GM19043 (cell line): ENCODE data around the gene TP53I3.
A peak's percentile ranks its signal among the peaks of the same experiment; 100 is the strongest.
"Not testable (repeated sequence)": the region's sequence is repeated elsewhere in the genome, so short reads cannot be mapped to it uniquely, and the experiment has no call there.

Experiments used
- ATAC-seq: cut with Tn5 transposase; IDR thresholded peaks from one replicate; pipeline ENCODE4 v1.9.1; 2021; ENCODE audit warnings: low read depth; ENCODE audit not compliant: unreplicated experiment

Gene TP53I3

DNA sequence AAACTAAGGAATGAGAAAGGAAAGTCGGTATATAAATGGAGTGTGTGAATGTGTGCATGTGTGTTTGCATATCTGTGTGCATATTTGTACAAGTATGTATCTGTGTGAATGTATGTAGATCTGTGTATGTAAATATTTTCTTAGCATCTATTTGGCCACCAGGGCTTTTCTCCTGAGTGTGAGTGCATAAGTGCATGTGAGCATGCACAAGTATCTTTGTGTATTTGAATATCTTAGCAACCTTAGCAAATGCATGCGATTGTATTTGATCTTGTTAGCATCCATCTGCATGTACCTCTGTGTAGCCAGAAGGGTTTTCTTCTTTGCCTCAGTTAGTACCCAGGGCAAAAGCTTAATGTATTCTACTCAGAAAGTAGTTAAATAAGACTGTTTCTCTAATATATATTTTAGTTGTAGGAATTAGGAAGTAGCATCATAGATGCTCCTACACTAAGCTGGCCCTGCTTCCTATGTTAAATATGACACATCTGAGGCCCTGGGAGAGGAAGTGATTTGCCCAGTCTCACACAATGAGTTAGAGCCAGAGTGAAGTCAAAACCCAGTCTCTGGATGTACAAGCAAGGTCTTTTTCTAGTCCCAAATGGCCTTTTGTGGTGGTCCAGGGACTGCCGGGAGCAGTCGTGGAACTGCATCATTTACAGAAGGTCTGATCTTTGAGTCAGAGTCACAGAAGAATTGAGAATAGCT is 25.9 kb downstream of the TP53I3 start:
- ATAC-seq, result no peak

DNA sequence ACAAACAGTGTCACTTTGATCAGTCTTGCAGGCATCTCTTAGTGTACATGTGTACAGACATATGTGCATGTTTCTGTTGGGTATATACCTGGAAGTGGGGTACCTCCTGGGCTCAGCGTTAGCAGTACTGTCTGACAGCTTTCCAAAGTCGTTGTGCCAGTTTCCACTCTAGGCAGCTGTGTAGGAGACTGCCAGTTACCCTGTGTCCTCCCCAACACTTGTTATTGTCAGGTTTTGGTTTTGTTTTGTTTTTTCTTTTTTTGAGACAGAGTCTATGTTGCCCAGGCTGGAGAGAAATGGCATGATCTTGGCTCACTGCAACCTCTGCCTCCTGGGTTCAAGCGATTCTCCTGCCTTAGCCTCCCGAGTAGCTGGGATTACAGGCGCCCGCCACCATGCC is 28.9 kb downstream of the TP53I3 start:
- no peak for ATAC-seq

DNA sequence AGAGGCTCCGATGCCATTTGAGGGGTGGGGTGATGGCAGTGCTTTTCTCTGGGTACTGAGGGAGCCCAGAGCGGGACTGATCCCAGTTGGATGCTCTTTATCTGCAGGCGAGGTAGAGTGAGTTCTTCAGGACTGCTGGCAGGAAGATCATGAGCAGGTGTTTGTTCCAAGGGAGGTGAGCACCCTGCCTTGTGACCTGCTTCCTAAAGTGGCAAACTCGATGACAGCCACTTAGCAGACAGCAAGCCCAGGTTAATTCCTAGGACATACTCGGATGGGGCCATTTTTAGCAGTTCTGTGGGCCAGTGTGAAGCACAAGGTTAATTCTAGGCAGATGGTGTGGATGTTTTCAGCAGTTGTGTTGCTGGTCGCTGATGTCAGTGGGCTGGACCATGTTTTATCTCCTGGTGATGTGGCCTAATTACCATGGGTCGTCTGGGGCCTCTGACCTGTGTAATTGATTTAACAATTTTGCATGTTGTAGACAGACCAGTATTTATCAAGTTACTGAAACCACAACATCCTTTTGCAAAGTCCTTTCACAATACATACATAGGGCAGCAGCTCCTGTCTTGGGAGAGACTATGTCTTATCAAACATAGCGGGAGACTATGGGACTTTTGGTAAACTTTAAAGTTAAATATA is 30.1 kb downstream of the TP53I3 start:
- no peak for ATAC-seq

DNA sequence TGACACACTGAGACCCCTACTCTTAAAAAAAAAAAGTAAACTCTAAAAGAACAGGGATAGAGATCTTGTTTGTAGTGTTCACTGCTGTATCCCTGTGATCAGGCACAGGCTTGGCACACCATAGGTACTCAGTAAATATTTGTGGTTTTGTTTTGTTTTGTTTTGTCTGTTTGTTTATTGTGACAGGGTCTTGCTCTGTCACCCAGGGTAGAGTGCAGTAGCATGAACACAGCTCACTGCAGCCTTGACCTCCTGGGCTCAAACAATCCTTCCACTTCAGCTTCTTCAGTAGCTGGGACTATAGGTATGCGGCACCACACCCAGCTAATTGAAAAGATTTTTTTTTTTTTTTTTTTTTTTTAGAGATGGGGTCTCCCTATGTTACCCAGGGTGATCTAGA is 31.7 kb downstream of the TP53I3 start:
- no peak for ATAC-seq

DNA sequence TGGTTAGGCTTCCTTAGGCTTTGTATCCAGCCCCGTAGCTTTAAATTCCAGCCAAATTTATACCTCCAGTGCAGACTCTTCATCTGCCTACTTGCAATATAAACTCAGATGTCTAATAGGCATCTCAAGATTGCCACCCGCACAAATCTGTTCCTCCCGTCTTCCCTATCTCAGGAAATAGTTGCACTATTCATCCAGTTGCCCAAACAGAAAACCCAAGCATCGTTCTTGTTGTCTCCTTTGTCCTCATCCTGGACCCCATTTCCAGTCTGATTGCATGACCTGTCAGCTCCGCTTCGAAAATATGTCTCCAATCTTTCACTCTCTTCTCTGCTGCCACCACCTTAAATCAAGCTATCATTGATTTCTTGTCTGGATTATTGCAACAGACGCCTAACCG is 32.8 kb downstream of the TP53I3 start:
- no peak for ATAC-seq

DNA sequence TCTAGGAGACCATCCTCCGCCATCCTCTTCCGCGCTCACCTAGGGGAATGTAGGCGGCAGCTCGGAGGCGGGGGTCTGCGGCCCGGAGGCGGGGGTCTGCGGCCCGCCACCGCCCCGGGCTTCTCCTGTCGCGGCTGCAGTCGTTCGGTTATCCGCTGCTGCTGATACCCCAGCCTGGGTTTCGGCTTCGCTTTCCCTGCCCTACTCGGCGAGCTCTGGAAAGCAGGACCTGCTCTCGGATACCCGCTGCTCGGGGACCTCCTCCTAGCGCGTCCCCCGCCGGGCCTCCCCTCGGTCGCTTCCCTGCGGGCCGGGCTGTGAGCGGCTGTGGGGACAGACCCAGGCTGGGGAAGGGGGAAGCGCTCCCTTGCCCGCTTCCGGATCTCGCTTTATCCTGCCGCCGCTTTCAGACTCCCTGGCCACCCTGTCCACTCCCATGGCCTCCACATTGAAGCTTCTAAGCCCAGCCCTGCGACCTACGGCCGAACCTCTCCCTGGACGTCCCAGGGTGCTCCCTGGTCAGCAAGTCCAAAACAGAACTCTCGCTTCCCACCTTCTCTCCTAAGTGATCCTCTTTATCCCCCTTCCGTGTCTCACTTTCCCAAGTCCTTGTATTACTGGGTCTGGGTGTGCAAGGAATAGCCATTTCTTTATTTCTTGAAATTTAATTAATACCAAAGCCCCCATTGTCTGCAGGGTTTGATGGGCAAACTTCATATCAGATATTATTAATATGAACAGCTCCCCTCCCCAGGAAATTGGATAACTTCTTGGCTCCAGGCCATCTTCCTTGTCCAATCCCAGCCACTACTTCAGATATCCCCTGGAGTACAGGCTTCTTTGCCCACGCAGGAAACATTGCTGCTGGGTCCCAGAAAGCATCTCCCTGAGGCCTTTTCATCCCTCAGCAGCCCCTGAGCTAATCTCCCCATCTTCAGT is 34.3 kb downstream of the TP53I3 start:
- ATAC-seq, result no peak

DNA sequence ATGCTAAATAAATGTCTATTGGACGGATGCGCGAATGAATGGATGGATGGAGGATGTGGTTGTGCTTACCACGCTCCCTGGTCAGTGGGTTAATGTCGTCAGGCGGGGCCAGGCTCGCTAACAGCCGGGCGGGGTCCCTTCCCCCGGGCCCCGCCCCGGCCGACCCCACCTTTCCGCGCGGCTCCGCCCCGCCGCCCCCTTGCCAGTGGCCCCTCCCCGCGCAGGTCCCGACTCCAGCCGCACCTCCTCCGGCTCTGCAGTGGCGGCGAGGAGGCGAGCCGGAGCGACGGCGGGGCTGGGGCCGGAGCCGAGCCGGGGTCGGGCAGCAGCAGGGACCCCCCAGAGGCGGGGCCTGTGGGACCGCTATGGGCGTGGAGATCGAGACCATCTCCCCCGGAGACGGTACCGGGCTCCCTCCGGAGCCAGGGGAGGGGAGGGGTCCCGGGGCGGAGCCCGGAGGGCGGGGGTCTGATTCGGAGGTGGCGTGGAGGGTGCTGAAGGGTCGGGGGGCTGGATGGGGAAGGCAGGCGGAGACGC is 35.1 kb downstream of the TP53I3 start, which contains the start of gene FKBP1B:
Gene FKBP1B, plus strand, starts transcription at position 257 of the 537 bp plus-strand sequence. Its CDS starts 109 bp downstream, at position 366.
- ATAC-seq, result no peak

DNA sequence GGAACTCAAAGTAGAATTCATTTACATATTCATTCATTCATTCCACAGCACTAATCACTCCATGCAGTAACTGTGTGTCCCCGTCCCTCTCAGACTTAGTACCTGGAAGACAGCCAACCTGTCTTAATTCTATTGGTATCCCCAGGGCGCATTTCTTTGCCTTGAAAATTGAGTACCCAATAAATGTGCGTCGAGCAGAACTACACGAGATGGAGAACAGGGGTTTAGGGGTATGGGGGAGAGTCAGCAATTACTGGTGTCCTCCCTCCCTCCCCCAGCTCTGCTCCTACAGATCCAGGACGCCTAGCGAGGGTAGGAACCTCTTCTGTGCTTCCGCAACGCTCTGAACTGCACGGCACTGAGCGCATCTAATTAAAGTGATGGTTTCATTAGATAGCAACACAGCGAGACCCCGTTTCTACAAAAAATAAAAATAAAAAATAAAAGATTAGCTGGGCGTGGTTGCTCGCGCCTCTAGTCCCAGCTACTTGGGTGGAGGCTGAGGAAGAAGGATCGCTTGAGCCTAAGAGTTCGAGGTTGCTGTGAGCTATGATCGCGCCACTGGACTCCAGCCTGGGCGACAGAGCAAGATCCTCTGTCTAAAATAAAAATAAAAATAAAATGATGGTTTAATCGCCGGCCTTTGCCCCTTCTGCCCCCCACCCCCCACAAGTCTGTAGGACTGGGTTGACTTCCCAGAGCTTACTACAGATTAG is 35.7 kb downstream of the TP53I3 start:
- no peak for ATAC-seq

DNA sequence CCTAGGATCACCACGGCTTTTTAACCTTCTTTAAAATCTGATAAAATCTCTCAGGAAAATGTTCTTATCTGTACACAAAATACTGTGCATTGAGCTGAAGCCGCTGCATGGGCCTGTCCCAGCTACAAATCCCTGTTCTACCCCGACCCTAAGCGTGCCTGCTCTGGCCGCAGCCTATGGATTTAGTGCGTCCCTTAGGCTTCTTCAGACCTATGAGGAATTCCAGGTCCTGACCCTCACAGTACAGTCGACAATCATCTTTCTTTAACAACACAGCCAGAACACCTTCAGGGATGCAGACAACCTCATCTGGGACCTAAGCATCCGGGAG is 37.0 kb downstream of the TP53I3 start:
- ATAC-seq, result peak; percentile 2

DNA sequence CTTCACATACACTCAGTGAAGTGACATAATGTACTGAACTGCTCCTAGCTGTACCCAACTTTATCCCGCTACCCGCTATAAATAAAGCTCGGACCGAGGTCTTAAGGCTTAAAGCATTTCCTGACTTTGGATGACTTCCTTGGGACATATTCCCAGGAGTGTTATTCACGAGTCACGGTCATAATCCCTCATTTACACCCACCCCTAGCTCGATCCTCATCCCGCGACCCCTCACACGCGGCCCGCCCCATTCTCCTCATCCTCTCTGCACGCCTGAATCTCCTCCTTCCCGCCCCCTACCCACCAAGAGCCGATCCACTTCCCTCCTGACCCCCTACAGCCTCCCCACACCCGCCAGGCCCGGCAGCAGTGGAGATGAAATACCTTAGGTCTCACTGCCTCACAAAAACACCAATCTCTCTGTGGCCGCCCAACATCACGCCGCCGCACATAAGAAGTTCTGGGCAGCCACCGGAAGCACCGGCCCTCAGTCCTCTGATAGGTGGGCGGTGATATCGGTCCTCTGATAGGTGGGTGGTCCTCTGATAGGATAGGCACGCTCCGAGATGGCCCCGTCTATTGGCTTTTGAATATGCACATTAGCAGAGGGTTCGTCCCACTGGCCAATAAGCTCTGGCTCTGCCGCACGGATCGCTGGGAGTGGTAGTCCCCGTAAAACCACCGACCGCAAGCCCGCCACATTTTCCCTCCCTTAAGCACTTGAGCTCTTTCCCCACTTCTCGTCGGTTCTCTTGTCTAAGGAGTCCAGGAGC is 37.5 kb downstream of the TP53I3 start, which contains the start of gene WDCP:
Gene WDCP, minus strand, starts transcription at position 462 of the 773 bp plus-strand sequence. CDS start 7,897 bp downstream, outside the sequence.
- ATAC-seq, result peak; percentile 99

DNA sequence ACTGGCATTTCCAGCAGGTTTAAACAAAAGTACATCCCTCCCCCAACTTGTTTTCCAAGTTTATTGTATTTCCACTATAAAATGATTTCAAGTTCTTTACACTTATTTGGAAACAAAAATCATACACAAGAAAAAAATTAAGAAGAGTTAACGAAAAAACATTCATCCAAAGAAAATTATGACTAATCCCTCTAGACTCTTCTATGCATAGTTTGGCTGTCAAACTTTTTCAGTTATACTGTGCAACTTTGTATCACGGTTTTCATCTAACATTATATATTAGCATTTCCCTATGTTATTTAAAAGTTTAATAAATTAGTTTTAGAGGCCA is 38.1 kb downstream of the TP53I3 start:
- ATAC-seq, result no peak

DNA sequence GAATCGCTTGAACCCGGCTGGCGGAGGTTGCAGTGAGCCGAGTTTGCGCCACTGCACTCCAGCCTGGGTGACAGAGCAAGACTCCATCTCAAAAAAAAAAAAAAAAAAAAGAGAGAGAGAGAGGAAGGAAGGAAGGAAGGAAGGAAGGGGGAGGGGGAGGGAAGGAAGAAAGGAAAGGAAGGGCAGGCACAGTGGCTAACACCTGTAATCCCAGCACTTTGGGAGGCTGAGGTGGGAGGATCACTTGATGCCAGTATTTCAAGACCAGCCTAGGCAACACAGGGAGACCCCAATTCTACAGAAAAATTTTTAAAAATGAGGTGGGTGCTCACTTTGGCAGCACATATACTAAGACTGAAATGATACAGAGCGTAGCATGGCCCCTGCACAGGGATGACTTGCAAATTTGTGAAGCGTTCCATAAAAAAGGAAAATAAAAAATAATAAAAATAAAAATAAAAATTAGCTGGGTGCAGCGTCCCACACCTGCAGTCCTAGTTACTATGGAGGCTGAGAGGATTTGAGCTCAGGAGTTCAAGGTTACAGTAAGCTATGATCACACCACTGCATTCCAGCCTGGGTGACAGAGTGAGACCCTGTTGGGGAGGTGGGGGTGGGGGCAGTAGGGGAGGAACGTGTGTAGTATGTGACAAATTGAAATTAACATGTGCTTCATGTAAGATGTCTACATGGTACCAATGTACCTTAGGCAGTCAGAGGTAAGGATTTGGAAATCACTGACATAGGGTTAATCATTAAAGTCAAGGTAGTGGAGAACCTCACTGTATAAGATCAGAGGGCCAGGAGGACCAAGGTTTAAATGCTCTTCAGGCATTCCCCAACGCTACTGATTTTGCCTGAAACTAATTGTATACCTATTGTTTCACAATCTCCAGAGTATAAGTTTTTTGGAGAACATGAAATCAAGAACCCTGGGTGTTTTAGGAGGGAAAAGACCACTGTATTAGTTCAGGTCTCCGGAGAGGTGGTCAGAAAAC is 38.8 kb downstream of the TP53I3 start:
- no peak for ATAC-seq

DNA sequence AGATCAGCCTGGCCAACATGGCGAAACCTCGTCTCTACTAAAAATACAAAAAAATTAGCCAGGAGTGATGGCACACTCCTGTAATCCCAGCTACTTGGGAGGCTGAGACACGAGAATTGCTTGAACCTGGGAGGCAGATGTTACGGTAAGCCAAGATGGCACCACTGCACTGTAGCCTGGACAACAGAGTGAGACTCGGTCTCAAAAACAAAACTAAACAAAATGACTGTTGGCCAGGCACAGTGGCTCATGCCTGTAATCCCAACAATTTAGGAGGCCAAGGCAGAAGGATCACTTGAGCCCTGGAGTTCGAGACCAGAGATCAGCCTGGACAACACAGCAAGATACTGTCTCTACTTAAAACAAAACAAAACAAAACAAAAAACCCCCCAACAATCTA is 41.5 kb downstream of the TP53I3 start:
- not testable (repeated sequence) for ATAC-seq

DNA sequence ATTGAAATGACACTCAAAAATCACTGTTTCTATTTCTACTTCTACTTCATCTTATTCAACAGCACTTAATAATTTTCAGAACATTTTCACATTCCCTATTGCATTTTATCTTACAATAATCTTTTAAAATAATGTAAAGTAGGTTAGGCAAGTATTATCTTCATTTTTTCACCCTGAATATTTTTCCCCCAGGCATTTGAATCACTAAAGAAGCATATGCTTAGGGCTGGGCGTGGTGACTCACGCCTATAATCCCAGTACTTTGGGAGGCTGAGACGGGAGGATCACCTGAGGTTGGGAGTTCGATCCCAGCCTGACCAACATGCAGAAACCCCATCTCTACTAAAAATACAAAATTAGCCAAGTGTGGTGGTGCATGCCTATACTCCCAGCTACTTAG is 44.1 kb downstream of the TP53I3 start:
- no peak for ATAC-seq

DNA sequence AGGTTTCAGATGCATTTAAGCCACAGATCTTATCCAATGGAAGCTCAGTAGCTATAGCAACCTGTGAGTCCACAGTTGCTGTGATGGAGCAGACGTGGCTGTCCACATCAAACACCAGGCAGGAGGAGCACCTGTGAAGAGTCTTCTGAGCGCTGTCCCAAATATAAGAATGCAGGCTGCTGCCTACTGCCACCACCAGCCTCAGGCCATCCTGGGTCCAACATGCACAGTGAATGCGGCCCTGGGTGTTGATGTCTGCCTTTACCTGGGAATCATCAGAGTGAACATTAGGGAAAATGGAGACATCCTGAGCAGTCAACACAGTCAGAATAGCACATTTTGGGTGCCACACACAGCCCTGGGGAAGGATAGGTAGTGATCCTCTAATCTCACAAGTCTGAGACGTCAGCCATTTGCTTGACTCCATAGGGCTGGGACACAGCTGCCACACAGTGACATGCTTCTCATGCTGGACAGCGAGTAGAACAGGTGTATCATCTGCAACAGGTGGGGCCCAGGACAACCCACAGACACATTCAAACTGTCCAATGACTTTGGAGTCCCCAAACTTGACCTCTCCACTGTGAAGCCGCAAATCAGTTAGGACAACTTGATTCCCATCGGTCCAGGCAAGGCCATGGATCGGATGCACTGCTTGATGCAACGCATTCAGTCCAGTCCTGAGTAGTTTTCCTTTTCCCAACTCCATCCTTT is 45.7 kb downstream of the TP53I3 start:
- no peak for ATAC-seq
